ENCODE measurements around the gene HOXB7.

Gene HOXB7

GRCh38 chr17:48611213-48611612, 396 bp upstream of the HOXB7 start:
- H3K4me2 ChIP-seq (ENCODE audit: low read length) = peak overlapping the region; percentile 99
- peak overlapping the region; percentile 95 for H3K4me3 ChIP-seq (ENCODE audit: low read length)
- no peaks in the 10 kb centered on the region for H3K9me3 ChIP-seq (replicated peaks; ENCODE audit: low read length)
- H3K27me3 ChIP-seq (ENCODE audit: control insufficient read depth, insufficient read depth, low read length) = peaks cover 25% of the 10 kb centered on the region
- H3K36me3 ChIP-seq (ENCODE audit: insufficient read depth, low read length) = no peaks in the 10 kb centered on the region
- H3K9ac ChIP-seq (ENCODE audit: low read depth, low read length) = peak overlapping the region; percentile 98
- H3K4me1 ChIP-seq (ENCODE audit: control insufficient read depth, insufficient read depth, low read length) = peaks cover 25% of the 10 kb centered on the region

- Histone ChIP-seq H3K27me3 (ENCODE audit: control insufficient read depth, insufficient read depth, low read length) (peaks cover 11% of the 10 kb centered on the region), H3K9ac (ENCODE audit: low read depth, low read length) (peak overlapping the region; percentile 98), H3K4me2 (ENCODE audit: low read length) (peak overlapping the region; percentile 99), H3K4me3 (ENCODE audit: low read length) (peak overlapping the region; percentile 95), H3K36me3 (ENCODE audit: insufficient read depth, low read length) (no peaks in the 10 kb centered on the region), H3K4me1 (ENCODE audit: control insufficient read depth, insufficient read depth, low read length) (peaks cover 31% of the 10 kb centered on the region), H3K9me3 (replicated peaks; ENCODE audit: low read length) (no peaks in the 10 kb centered on the region)
These were observed 997 bp downstream of the HOXB7 start for GRCh38 chr17:48609759-48610281.

- H3K27me3 ChIP-seq (ENCODE audit: control insufficient read depth, insufficient read depth, low read length) = peaks cover 4% of the 10 kb centered on the region
These were observed 1.8 kb downstream of the HOXB7 start for GRCh38 chr17:48609033-48609432.

GRCh38 chr17:48608494-48608834, 2.4 kb downstream of the HOXB7 start:
- Histone ChIP-seq H3K4me2 (ENCODE audit: low read length) (no peak overlapping the region), H3K36me3 (ENCODE audit: insufficient read depth, low read length) (no peaks in the 10 kb centered on the region), H3K9me3 (replicated peaks; ENCODE audit: low read length) (no peaks in the 10 kb centered on the region), H3K4me1 (ENCODE audit: control insufficient read depth, insufficient read depth, low read length) (peaks cover 21% of the 10 kb centered on the region), H3K4me3 (ENCODE audit: low read length) (no peak overlapping the region), H3K27me3 (ENCODE audit: control insufficient read depth, insufficient read depth, low read length) (no peaks in the 10 kb centered on the region), H3K9ac (ENCODE audit: low read depth, low read length) (no peak overlapping the region)

More at GRCh38 chr17:48609033-48609432, 1.8 kb downstream of the HOXB7 start:
- H3K4me2 ChIP-seq (ENCODE audit: low read length) = peak overlapping the region; percentile 99
- peaks cover 26% of the 10 kb centered on the region for H3K4me1 ChIP-seq (ENCODE audit: control insufficient read depth, insufficient read depth, low read length)
- no peak overlapping the region for H3K4me3 ChIP-seq (ENCODE audit: low read length)
- no peak overlapping the region for H3K9ac ChIP-seq (ENCODE audit: low read depth, low read length)
- H3K36me3 ChIP-seq (ENCODE audit: insufficient read depth, low read length) = no peaks in the 10 kb centered on the region
- H3K9me3 ChIP-seq (replicated peaks; ENCODE audit: low read length) = no peaks in the 10 kb centered on the region

- no peaks in the 10 kb centered on the region for H3K27me3 ChIP-seq (ENCODE audit: control insufficient read depth, insufficient read depth, low read length)
- H3K4me3 ChIP-seq (ENCODE audit: low read length) = no peak overlapping the region
- H3K9me3 ChIP-seq (replicated peaks; ENCODE audit: low read length) = no peaks in the 10 kb centered on the region
These were observed 3.8 kb downstream of the HOXB7 start for GRCh38 chr17:48606892-48607614.

GRCh38 chr17:48605991-48606891, 4.6 kb downstream of the HOXB7 start:
- no peaks in the 10 kb centered on the region for H3K27me3 ChIP-seq (ENCODE audit: control insufficient read depth, insufficient read depth, low read length)
- no peak overlapping the region for H3K4me2 ChIP-seq (ENCODE audit: low read length)
- peaks cover 20% of the 10 kb centered on the region for H3K4me1 ChIP-seq (ENCODE audit: control insufficient read depth, insufficient read depth, low read length)
- no peak overlapping the region for H3K9ac ChIP-seq (ENCODE audit: low read depth, low read length)
- no peaks in the 10 kb centered on the region for H3K9me3 ChIP-seq (replicated peaks; ENCODE audit: low read length)
- no peak overlapping the region for H3K4me3 ChIP-seq (ENCODE audit: low read length)
- H3K36me3 ChIP-seq (ENCODE audit: insufficient read depth, low read length) = no peaks in the 10 kb centered on the region

More at GRCh38 chr17:48606892-48607614, 3.8 kb downstream of the HOXB7 start:
- no peaks in the 10 kb centered on the region for H3K36me3 ChIP-seq (ENCODE audit: insufficient read depth, low read length)
- no peak overlapping the region for H3K9ac ChIP-seq (ENCODE audit: low read depth, low read length)
- H3K4me1 ChIP-seq (ENCODE audit: control insufficient read depth, insufficient read depth, low read length) = peaks cover 21% of the 10 kb centered on the region
- H3K4me2 ChIP-seq (ENCODE audit: low read length) = no peak overlapping the region

GRCh38 chr17:48605409-48605919, 5.4 kb downstream of the HOXB7 start:
- H3K4me1 ChIP-seq (ENCODE audit: control insufficient read depth, insufficient read depth, low read length) = peaks cover 20% of the 10 kb centered on the region
- H3K4me2 ChIP-seq (ENCODE audit: low read length) = peak overlapping the region; percentile 81
- peak overlapping the region; percentile 88 for H3K9ac ChIP-seq (ENCODE audit: low read depth, low read length)
- H3K9me3 ChIP-seq (replicated peaks; ENCODE audit: low read length) = no peaks in the 10 kb centered on the region
- H3K27me3 ChIP-seq (ENCODE audit: control insufficient read depth, insufficient read depth, low read length) = no peaks in the 10 kb centered on the region
- peak overlapping the region; percentile 91 for H3K4me3 ChIP-seq (ENCODE audit: low read length)
- no peaks in the 10 kb centered on the region for H3K36me3 ChIP-seq (ENCODE audit: insufficient read depth, low read length)

- Histone ChIP-seq H3K9ac (ENCODE audit: low read depth, low read length) (peak within 1 kb of the TSS; percentile 88), H3K4me1 (ENCODE audit: control insufficient read depth, insufficient read depth, low read length) (peaks cover 19% of the 10 kb centered on the region), H3K9me3 (replicated peaks; ENCODE audit: low read length) (no peaks in the 10 kb centered on the region), H3K27me3 (ENCODE audit: control insufficient read depth, insufficient read depth, low read length) (no peaks in the 10 kb centered on the region), H3K4me2 (ENCODE audit: low read length) (peak within 1 kb of the TSS; percentile 81), H3K4me3 (ENCODE audit: low read length) (peak within 1 kb of the TSS; percentile 91), H3K36me3 (ENCODE audit: insufficient read depth, low read length) (no peaks in the 10 kb centered on the region)
These were observed 6.0 kb downstream of the HOXB7 start, which contains the start of gene HOXB6 for GRCh38 chr17:48604770-48605329. TSS of gene HOXB6 (minus strand) at chr17:48604986. CDS start at chr17:48598150, 6,836 bp downstream.

GRCh38 chr17:48603959-48604769, 6.7 kb downstream of the HOXB7 start:
- Histone ChIP-seq H3K4me1 (ENCODE audit: control insufficient read depth, insufficient read depth, low read length) (peaks cover 15% of the 10 kb centered on the region), H3K9ac (ENCODE audit: low read depth, low read length) (peak overlapping the region; percentile 88), H3K4me2 (ENCODE audit: low read length) (peak overlapping the region; percentile 81), H3K4me3 (ENCODE audit: low read length) (peak overlapping the region; percentile 91), H3K27me3 (ENCODE audit: control insufficient read depth, insufficient read depth, low read length) (no peaks in the 10 kb centered on the region), H3K36me3 (ENCODE audit: insufficient read depth, low read length) (no peaks in the 10 kb centered on the region), H3K9me3 (replicated peaks; ENCODE audit: low read length) (no peaks in the 10 kb centered on the region)

- Histone ChIP-seq H3K4me1 (ENCODE audit: control insufficient read depth, insufficient read depth, low read length) (peaks cover 27% of the 10 kb centered on the region), H3K9me3 (replicated peaks; ENCODE audit: low read length) (no peaks in the 10 kb centered on the region), H3K36me3 (ENCODE audit: insufficient read depth, low read length) (no peaks in the 10 kb centered on the region), H3K4me2 (ENCODE audit: low read length) (peak overlapping the region; percentile 81), H3K9ac (ENCODE audit: low read depth, low read length) (peak overlapping the region; percentile 42), H3K27me3 (ENCODE audit: control insufficient read depth, insufficient read depth, low read length) (no peaks in the 10 kb centered on the region), H3K4me3 (ENCODE audit: low read length) (peak overlapping the region; percentile 91)
These were observed 9.0 kb downstream of the HOXB7 start for GRCh38 chr17:48601539-48602425.
